H1 (cell line): Measurements from ENCODE around the gene SMURF2. TPM values are rescaled to one million over a fixed set of nuclear protein-coding genes. Genes with fewer than 3 reads are reported as not detected.

Experiments used
- CHD7 ChIP-seq: fragments of 300-600 bp; sonication (generic); IDR thresholded peaks from 2 replicates; pipeline ENCODE4 v1.7.1; 2012; ENCODE audit warnings: low read length, moderate library complexity, mild to moderate bottlenecking, inconsistent platforms; ENCODE audit not compliant: insufficient replicate concordance
- CREB1 ChIP-seq: IDR thresholded peaks from 2 replicates; pipeline ENCODE4 v1.6.1; 2012; ENCODE audit warnings: inconsistent platforms
- CTCF ChIP-seq, 3 experiments: IDR thresholded peaks; 1 replicate in 2 of 3; 2 replicates in 1 of 3; pipeline versions ENCODE4 v1.5.1 to v1.6.1; 2011; ENCODE audit warnings: low read length in 3 of 3, mild to moderate bottlenecking in 3 of 3, inconsistent platforms in 2 of 3, low read depth in 1 of 3, moderate library complexity in 1 of 3; ENCODE audit not compliant: insufficient read depth in 1 of 3; ENCODE audit errors: control extremely low read depth in 1 of 3
- HDAC6 ChIP-seq: IDR thresholded peaks from one replicate; pipeline ENCODE4 v1.7.1; 2012; ENCODE audit warnings: low read depth, mild to moderate bottlenecking, inconsistent platforms, low read length, moderate library complexity
- KDM5A ChIP-seq: fragments of 200-600 bp; IDR thresholded peaks from 2 replicates; pipeline ENCODE4 v1.7.1; 2012; ENCODE audit warnings: mild to moderate bottlenecking, low read length, inconsistent platforms, mixed read lengths
- RBBP5 ChIP-seq: IDR thresholded peaks from 2 replicates; pipeline ENCODE4 v1.7.1; 2012; ENCODE audit warnings: low read depth, mild to moderate bottlenecking, inconsistent platforms, low read length, moderate library complexity, borderline replicate concordance
- SIX5 ChIP-seq: IDR thresholded peaks from 2 replicates; pipeline ENCODE4 v1.6.1; 2011; ENCODE audit warnings: mild to moderate bottlenecking, low read depth, low read length
- TEAD4 ChIP-seq: IDR thresholded peaks from 2 replicates; pipeline ENCODE4 v1.6.1; 2012; ENCODE audit warnings: low read depth, low read length, inconsistent platforms, mixed read lengths
- polyA plus RNA-seq, 7 experiments: library from polyadenylated mRNA; depleted of rRNA in 3 of 7; stranded (reverse) in 5 of 7; unstranded in 2 of 7; fragments of >200 nt in 5 of 7; fragments of 200-250 nt in 2 of 7; gene quantifications; 1 replicate in 5 of 7; 2 replicates in 1 of 7; 4 replicates in 1 of 7; pipeline versions ENCODE4 v1.2.1 to v1.2.3, GENCODE V29; 2011 to 2013; ENCODE audit warnings: missing spikeins in 2 of 7, mixed read lengths in 2 of 7
- total RNA-seq: library from RNA; stranded (reverse); fragmentation: NEBNext Ultra II Directional; extraction: Animal tissue kit (Norgen Biotek cat#: 25700); gene quantifications from 2 replicates; pipeline ENCODE4 v1.2.1, GENCODE V29; 2021

Gene SMURF2
- total and polyA plus RNA-seq, 2 of the 8 experiments (the other 6 are each of a cell fraction or from before 2014, with no cell fraction given): 7.2 to 29.2 TPM

- no peak for TF ChIP-seq HDAC6
- no peak for TF ChIP-seq SIX5
- no peak for TF ChIP-seq CHD7
- TF ChIP-seq CTCF (IDR thresholded peaks at IDR 0.05; ENCODE audit: control extremely low read depth in 1 of 3, insufficient read depth in 1 of 3, low read depth in 1 of 3, low read length in 3 of 3): no peak
- TF ChIP-seq CREB1: no peak
- no peak for TF ChIP-seq KDM5A
- TF ChIP-seq TEAD4: no peak
- no peak for TF ChIP-seq RBBP5
Observed at GRCh38 chr17:64538508-64539130, 123.5 kb downstream of the SMURF2 start (continued).
